HG03520 (cell line): ENCODE measurements around the gene MAL.

Source experiments
- ATAC-seq: cut with Tn5 transposase; IDR thresholded peaks from one replicate; pipeline ENCODE4 v1.9.1; 2021; ENCODE audit warnings: mild to moderate bottlenecking, moderate library complexity; ENCODE audit not compliant: unreplicated experiment

The MAL gene

DNA sequence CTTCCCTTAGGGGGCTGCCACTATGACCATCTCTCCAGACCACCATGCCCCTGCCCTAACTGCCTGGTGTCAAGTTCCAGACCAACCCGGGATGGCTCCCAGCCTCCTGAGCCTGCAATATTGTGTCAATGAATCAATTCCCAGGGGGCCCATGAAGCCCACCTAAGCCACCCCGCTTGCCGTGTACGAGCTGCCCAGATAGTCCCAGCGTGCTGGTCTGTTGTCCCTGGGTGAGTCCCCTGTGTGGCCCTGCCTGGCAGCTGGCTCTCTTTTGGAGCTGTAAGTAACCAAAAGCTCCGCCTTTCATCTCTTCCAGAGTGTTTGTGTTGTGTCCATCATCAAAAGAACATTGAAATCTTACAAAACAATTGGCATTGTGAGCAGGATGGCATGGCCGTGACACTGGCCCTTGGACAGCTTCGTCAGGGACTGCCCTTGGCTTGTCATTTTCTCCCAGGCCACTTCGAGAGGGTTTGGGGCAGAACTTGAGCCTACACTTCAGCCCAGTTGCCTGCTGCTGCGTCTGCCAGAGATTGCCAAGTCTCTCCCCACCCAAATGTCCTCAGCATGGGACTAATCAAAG lies 11.3 kb upstream of the MAL start:
- ATAC-seq: no peak

- no peak for ATAC-seq
Observed at GRCh38 chr2:95015261-95015912, 10.1 kb upstream of the MAL start.

DNA sequence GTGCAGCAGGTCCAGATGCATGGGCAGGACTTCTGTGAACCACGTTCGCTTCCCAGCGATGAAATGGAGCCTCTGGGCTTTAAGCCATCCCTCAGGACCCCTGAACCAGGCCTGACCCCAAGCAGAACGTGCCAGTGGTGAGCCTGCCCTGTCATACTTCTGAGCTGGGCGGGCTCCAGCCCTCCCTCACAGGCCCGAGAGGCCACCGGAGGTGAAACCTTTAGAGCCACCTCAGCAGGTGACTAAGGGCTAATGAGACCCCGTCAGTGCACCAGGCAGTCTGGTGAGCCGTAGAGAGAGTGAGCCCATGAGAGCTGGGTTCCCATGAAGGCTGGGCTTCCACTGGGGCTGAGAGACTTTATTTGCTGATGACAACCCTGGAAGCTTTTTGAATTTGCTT lies 8.9 kb upstream of the MAL start:
- no peak for ATAC-seq

GRCh38 chr2:95017071-95017501 lies 8.4 kb upstream of the MAL start:
- ATAC-seq: no peak

DNA sequence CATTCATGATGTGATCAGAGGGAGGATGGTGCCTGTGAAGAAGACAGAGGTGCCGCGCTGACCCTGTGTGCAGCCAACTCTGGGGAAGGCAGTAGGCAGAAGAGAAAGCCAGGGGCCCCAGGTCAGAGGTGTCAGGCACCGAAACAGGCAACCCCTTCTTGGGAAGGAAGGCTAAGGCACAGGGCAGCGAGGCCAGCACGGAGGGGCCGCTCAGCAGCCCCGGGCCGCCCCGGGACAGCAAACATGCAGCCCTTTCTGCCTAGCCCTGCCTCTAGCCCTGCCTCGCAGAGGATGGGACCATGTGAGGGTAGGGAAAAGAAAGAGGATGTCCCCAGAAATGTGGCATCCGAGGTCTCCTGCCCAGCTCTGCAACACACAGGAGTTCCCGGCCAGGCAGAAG lies 7.7 kb upstream of the MAL start:
- ATAC-seq: no peak

DNA sequence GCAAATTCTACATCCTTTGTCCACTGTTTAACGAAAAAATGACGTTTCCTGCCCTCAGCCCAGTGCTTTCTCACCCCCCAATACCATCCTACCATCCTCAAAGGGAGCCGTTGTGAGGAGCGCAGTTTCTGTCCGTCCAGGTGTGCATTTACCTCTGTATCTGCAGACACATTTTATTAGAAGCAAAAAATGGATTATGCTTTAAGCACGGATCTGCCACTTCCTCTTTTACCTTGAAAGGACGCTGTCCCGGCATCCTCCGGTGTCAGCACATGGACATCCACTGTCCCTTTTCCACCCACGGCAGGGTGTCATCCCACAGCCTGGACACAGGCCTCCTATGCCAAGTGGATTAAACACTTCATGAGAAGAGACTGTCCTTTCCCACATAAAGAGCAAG lies 7.2 kb upstream of the MAL start:
- no peak for ATAC-seq

GRCh38 chr2:95018861-95019550 lies 6.5 kb upstream of the MAL start:
- no peak for ATAC-seq

DNA sequence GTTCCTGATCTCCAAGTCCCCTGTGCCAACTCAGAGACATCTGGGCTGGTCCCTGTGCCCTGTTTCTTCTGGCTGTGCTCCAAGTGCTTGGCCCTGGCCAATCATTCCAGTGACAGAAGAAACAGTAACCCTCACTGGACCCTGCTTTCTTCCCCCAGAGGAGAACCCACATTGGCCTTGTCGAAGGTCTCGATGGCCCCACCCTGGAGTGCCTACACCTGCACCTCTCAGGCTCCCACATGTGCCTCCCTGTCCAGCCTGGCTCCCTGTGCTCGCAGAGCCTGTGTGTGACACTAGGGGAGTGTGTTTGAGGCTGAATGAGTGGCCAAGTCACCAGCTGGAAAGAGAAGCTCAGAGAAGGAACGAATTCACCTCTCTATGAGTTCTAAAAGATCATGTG lies 5.9 kb upstream of the MAL start:
- no peak for ATAC-seq

GRCh38 chr2:95020275-95021022 lies 5.1 kb upstream of the MAL start:
- no peak for ATAC-seq

DNA sequence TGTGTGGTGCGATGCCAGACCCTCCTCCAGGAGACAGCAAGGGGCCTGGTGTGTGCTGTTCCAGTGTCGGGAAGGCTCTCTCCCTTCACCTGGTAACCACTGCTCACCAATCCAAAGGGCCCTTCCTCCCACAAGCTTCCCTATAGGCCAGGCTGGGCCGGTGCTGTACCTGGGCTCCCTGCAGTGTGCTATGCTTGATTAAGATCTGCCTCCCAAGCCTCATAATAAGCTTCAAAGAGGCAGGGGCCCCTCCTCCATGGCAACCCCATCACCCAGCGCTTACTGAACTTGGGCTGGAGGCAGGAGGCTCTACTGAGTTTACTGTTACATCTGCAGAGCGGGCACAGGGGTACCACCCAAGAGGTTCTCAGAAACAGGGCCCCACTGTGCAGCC lies 4.5 kb upstream of the MAL start:
- no peak for ATAC-seq

DNA sequence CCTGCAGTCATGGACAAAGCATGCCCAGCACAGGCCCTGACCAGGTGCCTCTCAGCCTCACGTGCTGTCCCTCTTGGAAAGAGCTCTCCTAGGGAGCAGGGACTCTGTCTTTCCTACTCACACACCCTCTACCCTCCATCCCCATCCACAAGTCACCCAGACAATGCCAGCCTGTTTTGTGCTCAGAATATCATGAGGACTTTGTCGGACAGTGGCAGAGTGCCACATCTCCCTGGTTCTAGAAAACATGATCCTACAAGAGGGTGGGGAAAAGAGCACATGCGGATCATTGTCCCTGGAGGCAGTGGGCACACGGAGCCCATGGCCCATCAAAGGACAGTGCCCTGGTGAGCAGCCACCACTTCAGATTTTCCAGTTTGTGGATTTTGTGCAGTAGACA lies 3.7 kb upstream of the MAL start:
- no peak for ATAC-seq

DNA sequence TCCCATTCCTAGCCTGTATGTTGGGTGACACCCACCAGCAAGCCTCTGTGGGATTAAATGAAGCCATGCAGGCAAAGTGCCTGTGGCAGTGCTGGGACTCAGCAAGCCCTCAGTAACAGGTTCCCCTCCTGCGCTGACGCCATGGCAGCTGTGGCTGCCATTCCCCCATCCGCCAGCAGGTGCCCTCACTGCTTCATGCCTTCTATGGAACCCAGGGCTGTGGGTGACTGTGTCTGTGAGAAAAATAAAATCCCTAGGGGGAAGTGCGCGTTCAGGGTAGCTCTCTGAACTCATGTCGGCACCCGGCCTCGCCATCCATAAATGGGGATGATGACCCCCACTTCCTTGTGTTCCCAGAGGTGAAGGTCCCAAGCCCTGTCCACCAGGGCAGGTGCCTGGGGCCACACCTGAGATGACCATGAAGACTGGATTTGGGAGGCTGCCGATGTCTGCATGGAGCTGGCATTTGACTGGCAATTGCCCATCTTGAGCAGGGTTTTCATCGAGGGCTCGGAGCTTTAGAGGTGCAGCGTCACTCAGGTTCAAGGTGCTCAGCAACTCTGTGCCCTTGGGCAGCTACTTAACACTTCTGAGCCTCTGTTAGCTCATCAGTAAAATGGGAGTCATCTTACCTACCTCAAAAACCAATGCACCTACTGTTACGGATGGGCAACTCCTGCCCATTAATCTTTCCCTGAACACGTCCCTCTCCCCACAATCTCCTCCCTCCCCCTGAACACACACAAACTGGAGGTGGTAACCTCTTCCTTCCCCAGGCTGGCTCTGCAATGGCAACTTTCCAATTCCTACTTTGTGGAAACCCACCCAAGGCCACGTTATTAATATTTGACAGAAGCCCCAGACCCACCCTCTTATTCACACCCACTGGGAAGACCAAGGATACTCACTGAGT lies 2.9 kb upstream of the MAL start:
- ATAC-seq: peak; percentile 86

DNA sequence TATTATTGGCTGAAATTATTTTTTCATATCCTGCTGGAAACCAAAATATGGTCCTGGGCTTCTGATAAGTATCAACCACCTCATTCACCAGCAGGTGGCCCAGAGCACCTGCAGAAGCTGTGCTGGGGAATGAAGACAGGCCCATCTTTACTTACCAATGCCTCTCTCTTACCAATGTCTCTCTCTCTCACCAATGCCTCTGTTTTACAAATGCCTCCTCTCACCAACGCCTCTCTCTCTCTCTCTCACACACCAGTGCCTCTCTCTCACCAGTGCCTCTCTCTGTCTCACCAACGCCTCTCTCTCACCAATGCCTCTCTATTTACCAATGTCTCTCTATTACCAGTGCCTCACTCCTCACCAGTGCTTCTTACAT lies 2.3 kb upstream of the MAL start:
- peak; percentile 42 for ATAC-seq

GRCh38 chr2:95024371-95024770 lies 1.1 kb upstream of the MAL start:
- ATAC-seq: no peak

DNA sequence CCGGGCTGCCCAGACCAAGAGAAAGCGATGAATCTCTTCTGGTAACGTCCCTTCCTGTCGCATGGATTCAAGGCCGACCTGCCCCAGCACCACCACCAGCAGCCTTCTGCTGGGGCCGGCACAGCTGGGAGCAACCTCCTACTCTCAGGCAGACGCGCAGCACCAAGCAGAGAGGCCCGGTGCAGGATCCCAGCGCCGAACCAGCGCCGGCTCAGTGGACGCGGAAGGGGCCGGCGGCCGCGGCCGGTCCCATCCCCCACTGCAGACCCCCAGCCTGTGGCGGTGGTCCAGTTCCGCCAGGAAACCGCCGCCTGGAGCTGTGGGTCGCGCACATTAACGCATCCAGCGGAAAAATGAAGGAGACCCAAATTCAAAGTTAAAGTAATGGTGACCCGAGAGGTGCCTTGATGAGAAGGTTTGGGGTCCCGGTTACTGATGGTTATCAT lies 525 bp upstream of the MAL start:
- ATAC-seq: no peak

GRCh38 chr2:95026471-95027368 lies 1.2 kb downstream of the MAL start:
- ATAC-seq: no peak

DNA sequence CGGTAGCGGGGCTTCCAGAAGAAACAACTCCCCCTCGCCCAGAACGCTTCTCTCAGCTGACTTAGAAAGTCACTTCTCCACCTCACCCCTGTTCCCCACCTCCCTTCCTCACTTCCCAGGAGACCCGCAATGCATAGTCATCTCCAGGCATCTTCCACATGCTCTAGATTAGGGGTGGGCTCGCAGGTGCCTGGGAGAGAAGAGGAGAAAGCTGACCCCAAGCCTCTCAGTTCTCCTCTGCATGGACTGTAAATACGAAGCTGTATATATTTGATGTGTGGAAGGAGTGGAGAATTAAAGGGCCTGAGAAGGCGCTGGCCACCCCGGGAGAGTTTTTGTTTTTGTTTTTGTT lies 1.8 kb downstream of the MAL start:
- no peak for ATAC-seq

DNA sequence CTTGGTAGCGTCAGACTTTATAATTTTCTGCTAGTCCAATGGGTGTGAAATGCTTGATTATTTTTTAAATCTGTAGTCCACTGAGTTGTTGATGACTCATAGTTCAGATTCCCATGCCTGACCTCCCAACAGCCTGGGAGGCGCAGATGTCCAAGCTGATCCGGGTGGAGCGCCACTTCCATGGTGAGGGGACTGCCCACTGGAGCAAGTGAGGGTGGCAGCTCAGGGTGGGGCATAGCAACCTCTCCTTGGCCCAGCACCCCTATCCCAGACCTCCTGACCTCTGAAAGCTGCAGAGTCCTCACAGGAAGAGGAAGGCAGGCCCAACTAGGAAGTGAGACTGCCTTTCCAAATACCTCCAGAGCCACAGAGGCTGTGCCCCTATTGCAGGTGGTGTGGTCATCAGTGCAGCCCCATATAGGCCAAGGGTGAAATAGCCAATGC lies 4.4 kb downstream of the MAL start:
- no peak for ATAC-seq

DNA sequence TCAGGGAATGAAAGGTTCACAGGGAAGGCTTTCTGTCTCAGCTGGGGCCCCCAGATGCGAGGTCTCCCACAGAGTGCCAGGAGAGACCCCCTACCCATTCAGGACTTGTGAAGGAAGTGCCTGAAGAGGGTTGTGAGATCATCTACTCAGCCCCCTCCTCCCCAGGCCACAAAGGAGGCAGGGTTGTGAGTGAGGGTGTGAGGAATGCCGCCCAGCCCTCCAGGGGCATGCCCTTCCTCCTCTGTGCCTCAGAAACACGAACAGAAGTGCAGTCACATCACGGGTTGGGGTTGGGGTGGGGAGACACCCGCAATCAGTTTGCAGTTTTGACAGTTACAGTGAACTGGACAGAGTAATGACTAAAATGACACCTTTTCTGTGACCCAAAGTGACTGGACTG lies 5.0 kb downstream of the MAL start:
- ATAC-seq: no peak
